ELF-1 (cell line): Measurements from ENCODE around the gene ZNF662.
"Not testable (repeated sequence)": the region's sequence is repeated elsewhere in the genome, so short reads cannot be mapped to it uniquely, and the experiment has no call there.

Source experiments
- DNase-seq: peaks from one replicate; pipeline ENCODE4 v3.0.0-alpha.2; 2016; ENCODE audit warnings: low read depth, low spot score

ZNF662 gene

DNA sequence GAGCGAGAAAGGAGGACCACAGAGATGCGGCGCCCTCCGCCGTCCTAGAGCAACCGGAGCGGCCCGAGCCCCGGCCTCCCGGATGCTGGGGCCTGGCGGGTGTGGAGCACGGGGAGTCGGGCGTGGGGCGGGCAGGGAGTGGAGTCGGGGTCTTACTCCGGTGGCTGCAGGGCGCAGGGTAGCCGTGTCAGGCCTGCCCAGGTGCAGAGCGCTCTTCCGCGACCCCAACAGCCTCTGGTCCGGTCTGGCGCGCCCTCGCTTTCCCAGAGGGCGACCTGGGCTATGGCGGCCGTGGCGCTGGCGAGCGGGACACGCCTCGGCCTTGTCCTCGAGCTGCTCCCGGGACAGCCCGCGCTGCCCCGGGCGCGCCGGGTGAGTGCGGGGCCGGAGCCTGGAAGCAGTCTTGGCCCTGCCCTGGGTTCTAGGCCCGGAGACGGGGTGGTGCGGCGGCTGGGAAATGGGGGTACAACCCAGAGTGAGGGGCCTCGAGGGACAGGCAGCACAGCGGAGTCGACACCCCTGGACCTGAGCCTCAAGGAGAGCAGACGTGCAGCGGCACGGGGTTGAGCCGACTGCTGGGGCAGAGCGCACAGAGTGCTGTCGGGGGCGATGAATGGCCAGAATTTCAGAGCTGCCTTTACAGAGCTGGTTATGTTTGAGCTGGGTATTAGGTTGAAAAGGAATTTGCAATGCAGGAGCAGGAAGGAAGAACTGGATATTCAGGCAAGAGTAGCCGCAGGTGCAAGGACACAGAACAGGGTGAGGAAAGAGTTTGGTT, at the start of gene ZNF662:
Gene ZNF662 (plus strand): TSS at position 73 of the 778 bp plus-strand sequence. CDS start 1,973 bp downstream, outside the sequence.
- DNase-seq, result peak; percentile 18

GRCh38 chr3:42856544-42856943, 49.4 kb upstream of the ZNF662 start:
- DNase-seq, result no peak

DNA sequence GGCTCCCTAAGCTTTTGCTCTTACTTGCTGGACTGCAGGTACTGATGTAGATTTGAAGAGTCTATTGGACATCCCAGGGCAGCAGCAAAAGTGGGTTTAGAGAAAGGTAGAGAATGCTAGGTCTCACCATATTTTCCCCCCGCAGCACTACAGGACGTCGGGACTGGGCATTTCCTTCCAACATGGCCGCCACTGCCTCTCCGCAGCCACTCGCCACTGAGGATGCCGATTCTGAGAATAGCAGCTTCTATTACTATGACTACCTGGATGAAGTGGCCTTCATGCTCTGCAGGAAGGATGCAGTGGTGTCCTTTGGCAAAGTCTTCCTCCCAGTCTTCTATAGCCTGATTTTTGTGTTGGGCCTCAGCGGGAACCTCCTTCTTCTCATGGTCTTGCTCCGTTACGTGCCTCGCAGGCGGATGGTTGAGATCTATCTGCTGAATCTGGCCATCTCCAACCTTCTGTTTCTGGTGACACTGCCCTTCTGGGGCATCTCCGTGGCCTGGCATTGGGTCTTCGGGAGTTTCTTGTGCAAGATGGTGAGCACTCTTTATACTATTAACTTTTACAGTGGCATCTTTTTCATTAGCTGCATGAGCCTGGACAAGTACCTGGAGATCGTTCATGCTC, 41.5 kb upstream of the ZNF662 start:
- DNase-seq, result no peak

DNA sequence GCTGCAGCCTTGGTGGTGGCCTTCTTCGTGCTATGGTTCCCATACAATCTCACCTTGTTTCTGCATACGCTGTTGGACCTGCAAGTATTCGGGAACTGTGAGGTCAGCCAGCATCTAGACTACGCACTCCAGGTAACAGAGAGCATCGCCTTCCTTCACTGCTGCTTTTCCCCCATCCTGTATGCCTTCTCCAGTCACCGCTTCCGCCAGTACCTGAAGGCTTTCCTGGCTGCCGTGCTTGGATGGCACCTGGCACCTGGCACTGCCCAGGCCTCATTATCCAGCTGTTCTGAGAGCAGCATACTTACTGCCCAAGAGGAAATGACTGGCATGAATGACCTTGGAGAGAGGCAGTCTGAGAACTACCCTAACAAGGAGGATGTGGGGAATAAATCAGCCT, 40.7 kb upstream of the ZNF662 start:
- DNase-seq, result no peak

DNA sequence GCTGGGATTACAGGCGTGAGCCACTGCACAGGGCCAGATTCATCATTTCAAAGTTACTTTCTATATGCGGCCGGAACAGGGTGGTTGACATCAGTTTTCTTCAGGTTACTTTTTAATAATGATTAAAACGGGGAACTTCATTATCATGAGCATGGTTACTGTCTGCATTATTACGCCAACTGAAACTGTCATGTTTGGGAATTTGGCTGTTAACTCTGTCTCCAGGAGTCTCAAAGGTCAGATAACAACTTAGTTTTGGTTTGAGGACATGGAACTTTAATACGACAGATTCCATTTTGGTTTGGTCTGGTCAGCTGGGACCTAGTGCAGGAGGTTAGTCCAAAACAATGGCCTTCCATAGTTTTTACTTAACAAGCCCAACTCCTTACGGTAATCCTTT, 38.8 kb upstream of the ZNF662 start:
- DNase-seq, result no peak

GRCh38 chr3:42868841-42869240, 37.1 kb upstream of the ZNF662 start:
- no peak for DNase-seq

DNA sequence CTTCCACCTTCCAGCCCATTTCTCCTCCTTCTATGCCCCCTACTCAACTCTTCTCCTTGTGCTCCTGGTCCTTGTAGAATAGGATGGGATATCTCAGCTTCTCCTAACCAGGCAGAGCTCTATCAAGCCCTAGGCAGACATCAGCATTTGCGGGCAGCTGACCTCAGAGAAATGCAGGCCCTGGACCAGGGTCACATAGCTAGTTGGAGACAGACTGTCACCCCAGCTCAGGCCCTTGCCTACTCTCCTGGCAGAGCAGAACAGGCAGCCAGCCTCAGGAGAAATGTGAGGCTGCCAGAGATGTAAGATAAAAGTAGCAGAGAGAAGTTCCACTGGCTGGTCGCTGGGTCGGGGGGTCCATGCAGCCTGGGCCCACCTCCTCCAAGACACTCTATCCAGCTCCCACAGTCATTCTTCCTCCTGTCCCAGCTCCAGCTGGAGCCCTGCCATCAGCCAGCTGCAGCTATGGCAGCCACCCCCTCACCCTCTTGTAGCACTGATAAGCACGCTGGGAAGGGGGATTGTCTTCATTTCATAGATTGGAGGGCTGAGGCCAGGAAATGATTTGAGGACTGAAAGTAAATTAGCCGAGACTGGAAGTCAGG, 34.2 kb upstream of the ZNF662 start:
- no peak for DNase-seq

GRCh38 chr3:42872718-42873117, 33.2 kb upstream of the ZNF662 start:
- DNase-seq, result no peak

DNA sequence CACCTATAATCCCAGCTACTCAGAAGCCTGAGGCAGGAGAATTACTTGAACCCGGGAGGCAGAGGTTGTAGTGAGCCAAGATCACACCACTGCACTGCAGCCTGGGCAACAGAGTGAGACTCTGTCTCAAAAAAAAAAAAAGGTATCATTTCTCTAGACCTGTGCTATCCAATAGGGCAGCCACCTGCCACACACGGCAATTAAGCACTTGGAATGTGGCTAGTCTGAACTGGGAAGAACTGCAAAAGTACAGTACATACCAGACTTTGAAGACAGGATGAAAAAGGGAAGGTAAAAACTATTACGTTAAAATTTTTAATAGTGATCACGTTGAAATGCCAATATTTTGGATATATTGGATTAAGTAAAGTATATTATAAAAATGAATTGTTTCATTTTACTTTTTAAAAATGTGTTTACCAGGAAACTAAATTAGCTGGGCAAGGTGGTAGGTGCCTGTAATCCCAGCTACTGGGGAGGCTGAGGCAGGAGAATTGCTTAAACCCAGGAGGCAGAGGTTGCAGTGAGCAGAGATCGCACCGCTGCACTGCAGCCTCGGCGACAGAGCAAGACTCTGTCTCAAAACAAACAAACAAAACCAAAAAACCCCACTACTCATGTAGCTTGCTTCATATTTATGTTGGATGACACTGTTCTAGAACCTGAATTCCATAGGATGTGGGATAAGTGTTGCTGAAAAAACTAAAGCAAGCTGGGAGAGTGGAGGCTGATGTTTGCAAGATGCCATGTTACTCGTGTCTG, 32.5 kb upstream of the ZNF662 start:
- no peak for DNase-seq

DNA sequence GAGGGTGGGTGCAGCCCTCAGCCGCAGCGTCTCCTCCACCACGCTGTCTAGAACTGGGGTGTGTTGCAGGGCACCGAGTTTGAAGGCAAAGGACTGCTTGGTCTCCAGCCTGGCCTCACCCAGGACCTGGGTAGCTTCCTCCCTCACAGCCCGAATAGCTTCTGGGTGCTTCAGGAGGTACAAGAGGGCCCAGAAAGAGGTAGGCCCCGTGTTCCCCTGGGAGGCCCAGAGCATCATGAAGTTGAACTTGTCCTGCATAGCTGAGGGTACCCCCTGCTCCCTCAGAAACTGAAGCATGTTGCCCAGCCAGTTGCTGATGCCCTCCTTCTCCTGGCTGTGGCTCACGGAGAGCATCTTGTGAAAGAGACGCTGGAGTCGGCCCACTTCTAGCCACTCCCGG, 31.2 kb upstream of the ZNF662 start:
- no peak for DNase-seq

GRCh38 chr3:42875325-42876151, 30.4 kb upstream of the ZNF662 start, which contains the start of gene CYP8B1:
Gene CYP8B1, minus strand, starts transcription at chr3:42875879. Its CDS starts 63 bp downstream, at chr3:42875816.
- no peak for DNase-seq

DNA sequence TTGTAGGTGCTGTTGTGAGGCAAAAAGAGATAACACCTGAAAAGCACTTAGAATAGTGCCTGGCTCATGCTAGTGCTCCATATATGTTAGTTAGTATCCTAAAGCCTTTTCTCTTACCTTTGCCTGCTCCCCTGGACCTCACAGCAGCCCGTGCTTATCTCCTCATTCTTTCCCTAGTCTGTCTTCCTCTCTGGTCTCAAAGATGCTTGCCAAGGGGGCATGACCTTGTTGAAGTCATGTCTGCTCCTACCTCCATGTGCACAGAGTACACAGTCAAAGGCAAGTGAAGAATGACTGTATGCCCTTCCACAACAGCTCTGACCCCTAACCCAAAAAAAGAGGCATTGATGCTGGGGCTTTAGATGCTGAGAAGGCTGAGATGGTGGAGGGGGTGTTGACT, 29.5 kb upstream of the ZNF662 start:
- DNase-seq, result no peak

DNA sequence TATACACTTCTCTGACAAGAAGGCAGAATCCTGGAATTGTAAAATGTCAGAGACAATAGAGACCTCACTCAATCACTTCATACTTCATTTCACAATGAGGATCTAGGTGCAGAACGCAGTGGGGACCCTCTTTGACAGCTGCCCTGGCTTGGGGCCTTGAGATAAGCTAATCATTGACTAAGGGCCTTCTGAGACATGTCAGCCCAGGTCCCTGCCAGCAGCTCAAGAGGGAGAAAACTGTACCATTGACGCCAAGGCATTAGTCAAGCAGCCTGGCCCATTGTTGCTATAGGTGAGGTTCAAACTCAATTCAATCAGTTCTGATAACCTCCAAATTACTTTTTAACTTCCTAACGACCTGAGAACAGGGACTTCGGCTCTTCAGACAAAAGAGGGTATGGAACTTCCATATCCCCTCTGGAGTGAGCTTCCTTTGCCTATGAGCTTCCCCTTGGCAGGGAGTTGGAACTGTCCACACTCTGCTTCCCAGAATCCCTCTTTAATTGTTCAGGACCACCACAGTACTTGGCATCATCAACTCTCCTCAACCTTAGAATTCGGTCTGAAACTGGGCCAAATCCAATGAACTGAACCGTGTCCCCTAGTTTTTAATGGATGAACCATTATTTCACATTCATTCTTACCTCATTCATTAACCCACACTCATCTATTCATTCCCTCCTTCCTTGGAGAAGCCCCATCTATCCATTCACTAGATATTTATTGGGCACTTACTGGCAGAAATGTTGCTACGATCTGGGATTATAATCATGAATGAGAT, 28.8 kb upstream of the ZNF662 start:
- DNase-seq, result no peak

DNA sequence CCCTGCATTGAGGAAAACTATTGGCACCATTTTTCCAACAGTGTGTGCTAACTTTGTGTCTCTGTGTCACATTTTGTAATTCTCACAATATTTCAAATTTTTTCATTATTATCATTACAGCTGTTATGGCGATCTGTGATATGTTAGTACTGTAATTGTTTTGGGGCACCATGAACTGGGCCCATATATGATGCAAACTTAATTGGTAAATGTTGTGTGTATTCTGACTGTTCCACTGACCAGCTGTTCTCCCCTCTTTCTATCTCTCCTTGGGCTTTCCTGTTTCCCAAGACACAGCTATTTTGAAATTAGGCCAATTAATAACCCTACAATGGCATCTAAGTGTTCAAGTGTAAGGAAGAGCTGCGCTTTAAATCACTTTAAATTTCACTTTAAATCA, 28.1 kb upstream of the ZNF662 start:
- no peak for DNase-seq

- no peak for DNase-seq
These were observed 25.8 kb upstream of the ZNF662 start for GRCh38 chr3:42880183-42880582.

DNA sequence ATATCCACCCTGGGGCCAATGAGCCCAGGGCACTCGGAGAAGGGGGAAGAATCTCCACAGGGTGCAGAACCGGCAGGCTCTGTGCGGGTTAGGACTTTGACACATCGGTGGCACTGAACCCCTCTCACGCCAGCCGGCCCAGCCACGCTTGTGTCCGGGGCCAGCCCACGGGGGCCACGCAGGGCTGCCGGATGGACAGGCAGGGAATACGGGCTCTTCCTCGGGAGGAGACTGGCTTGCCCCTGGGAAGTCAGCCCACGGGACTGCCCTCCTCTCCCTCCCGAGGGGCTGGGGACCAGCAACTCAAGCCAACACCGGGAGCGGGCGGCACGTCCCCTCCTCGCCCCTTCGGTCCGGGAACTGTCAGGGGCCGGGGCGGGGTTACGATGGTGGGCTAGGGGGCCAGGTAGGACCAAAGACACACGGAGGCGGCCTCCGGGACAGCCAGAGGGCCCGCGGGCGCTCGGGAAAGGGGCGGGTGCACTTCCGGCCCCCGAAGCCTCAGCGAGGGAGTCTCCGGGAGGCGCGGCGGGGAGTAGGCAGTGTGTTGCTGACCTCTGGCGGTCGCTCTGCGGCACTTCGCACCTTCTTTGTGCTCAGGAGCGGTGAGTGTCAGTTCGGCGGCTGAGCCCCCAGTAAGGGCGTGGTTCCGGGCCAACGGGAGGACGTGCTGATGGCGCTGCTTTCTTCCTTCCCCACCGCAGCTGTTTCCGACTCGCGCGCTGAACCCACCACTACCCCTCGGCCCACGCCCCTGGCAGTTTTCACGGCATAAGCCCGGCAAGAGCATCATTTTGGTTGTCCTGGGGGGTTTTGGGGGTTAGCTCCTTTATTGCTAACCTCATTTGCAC, 25.1 kb upstream of the ZNF662 start:
- DNase-seq, result peak; percentile 95

DNA sequence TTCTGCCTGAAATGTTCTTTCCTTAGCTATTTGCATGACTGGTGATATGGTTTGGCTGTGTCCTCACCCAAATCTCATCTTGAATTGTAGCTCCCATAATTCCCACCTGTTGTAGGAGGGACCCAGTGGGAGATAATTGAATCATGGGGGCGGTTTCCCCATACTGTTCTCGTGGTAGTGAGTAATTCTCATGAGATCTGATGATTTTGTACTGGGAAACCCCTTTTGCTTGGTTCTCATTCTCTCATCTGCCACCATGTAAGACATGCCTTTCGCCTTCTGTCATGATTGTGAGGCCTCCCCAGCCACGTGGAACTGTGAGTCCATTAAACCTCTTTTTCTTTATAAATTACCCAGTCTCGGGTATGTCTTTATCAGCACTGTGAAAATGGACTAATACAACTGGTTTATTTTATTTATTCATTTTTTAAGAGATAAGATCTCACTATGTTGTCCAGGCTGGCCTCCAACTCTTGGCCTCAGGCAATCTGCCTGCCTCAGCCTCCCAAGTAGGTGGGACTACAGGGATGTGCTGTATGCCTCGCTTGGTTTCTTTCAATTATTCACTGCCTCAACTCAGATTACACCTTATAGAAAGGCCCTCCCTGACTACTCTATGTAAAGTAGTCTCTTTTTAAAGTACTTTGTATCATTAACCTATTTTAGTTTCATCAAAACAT, 22.6 kb upstream of the ZNF662 start:
- DNase-seq, result not testable (repeated sequence)

DNA sequence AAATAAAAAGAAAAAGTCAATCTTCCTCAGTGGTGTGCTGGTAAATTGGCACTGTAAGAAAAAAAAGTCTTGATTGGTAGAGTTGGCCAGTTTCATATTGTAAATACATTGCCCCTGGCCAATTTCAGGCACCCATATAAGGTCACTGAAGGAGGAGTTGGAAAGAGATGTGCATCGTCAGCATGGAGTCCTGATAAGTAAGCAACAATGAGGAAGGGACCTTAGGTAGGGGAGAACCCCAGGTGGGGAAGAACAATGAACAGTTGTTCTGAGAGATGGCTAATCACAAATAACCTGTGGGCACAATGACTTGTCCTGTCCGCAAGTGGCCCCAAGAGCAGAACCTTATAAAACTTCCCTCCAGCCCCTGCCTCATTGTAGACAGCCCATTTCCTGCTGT, 21.6 kb upstream of the ZNF662 start:
- peak; percentile 12 for DNase-seq

DNA sequence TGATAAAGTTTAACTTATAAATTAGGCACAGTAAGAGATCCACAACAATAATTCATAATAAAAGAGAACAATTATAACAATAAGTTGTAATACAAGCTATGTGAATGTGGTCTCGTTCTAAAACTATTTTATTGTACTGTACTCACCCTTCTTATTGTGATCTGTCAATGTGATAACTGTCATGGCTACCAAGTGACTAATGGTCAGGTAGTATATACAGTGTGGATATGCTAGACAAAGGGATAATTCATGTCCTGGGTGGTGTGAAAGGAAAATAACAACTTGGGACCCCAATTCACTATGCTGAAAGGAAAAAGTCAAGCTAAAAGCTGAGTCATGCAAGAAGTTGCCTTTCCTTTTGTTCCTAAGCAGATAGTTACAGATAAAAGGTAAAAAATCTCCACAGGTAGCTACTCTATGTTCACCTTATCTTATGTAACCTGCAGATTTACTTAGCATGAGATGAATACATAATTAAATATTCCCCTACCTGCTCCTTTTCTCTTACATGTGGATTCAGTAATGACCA, 19.6 kb upstream of the ZNF662 start:
- DNase-seq, result no peak
